Measurements from ENCODE around the gene TEKT4.

The TEKT4 gene

GRCh38 chr2:94869552-94870439 is 1.4 kb upstream of the TEKT4 start:
- H3K9me2 ChIP-seq (replicated peaks; ENCODE audit: control insufficient read depth, low read length) = no peaks in the 10 kb centered on the region
- H3K4me2 ChIP-seq (ENCODE audit: low read length) = no peak overlapping the region
- TF ChIP-seq CTCF (IDR thresholded peaks at IDR 0.05; ENCODE audit: low read depth, low read length, poor library complexity, severe bottlenecking) (no peak), EZH2phosphoT487 (IDR thresholded peaks at IDR 0.05; ENCODE audit: borderline replicate concordance, low read length) (no peak)
- no peak overlapping the region for H3K4me3 ChIP-seq (ENCODE audit: low read length)
- no peaks in the 10 kb centered on the region for H4K20me1 ChIP-seq (ENCODE audit: control insufficient read depth, insufficient read depth, low read depth, low read length)
- H3K27me3 ChIP-seq (ENCODE audit: control insufficient read depth, low read length) = no peaks in the 10 kb centered on the region
- H3K36me3 ChIP-seq (ENCODE audit: control insufficient read depth, low read length) = no peaks in the 10 kb centered on the region
- H3K79me2 ChIP-seq (ENCODE audit: control insufficient read depth, low read length) = no peaks in the 10 kb centered on the region
- H3K9me3 ChIP-seq (ENCODE audit: control insufficient read depth, insufficient read depth, low read length) = no peaks in the 10 kb centered on the region
- H3K27ac ChIP-seq (ENCODE audit: low read depth, low read length) = no peak overlapping the region
- H3K4me1 ChIP-seq (ENCODE audit: control insufficient read depth, low read length) = no peaks in the 10 kb centered on the region
- H3F3A ChIP-seq (ENCODE audit: control insufficient read depth, insufficient read depth) = no peaks in the 10 kb centered on the region

- Histone ChIP-seq H3K27ac (ENCODE audit: low read depth, low read length) (no peak overlapping the region), H3K9me3 (ENCODE audit: control insufficient read depth, insufficient read depth, low read length) (no peaks in the 10 kb centered on the region), H3F3A (ENCODE audit: control insufficient read depth, insufficient read depth) (no peaks in the 10 kb centered on the region), H3K4me3 (ENCODE audit: low read length) (no peak overlapping the region), H3K36me3 (ENCODE audit: control insufficient read depth, low read length) (no peaks in the 10 kb centered on the region), H3K4me1 (ENCODE audit: control insufficient read depth, low read length) (no peaks in the 10 kb centered on the region), H3K27me3 (ENCODE audit: control insufficient read depth, low read length) (no peaks in the 10 kb centered on the region), H4K20me1 (ENCODE audit: control insufficient read depth, insufficient read depth, low read depth, low read length) (no peaks in the 10 kb centered on the region), H3K79me2 (ENCODE audit: control insufficient read depth, low read length) (no peaks in the 10 kb centered on the region), H3K9me2 (replicated peaks; ENCODE audit: control insufficient read depth, low read length) (no peaks in the 10 kb centered on the region), H3K4me2 (ENCODE audit: low read length) (no peak overlapping the region)
- TF ChIP-seq EZH2phosphoT487 (IDR thresholded peaks at IDR 0.05; ENCODE audit: borderline replicate concordance, low read length) (no peak), CTCF (IDR thresholded peaks at IDR 0.05; ENCODE audit: low read depth, low read length, poor library complexity, severe bottlenecking) (peak; percentile 75)
Measured at GRCh38 chr2:94870440-94871225, 597 bp upstream of the TEKT4 start.

GRCh38 chr2:94872088-94872618 is 923 bp downstream of the TEKT4 start:
- no peaks in the 10 kb centered on the region for H3K36me3 ChIP-seq (ENCODE audit: control insufficient read depth, low read length)
- H4K20me1 ChIP-seq (ENCODE audit: control insufficient read depth, insufficient read depth, low read depth, low read length) = no peaks in the 10 kb centered on the region
- H3F3A ChIP-seq (ENCODE audit: control insufficient read depth, insufficient read depth) = no peaks in the 10 kb centered on the region
- H3K9me3 ChIP-seq (ENCODE audit: control insufficient read depth, insufficient read depth, low read length) = no peaks in the 10 kb centered on the region
- H3K4me2 ChIP-seq (ENCODE audit: low read length) = no peak overlapping the region
- no peak overlapping the region for H3K27ac ChIP-seq (ENCODE audit: low read depth, low read length)
- no peaks in the 10 kb centered on the region for H3K4me1 ChIP-seq (ENCODE audit: control insufficient read depth, low read length)
- H3K9me2 ChIP-seq (replicated peaks; ENCODE audit: control insufficient read depth, low read length) = no peaks in the 10 kb centered on the region
- no peaks in the 10 kb centered on the region for H3K27me3 ChIP-seq (ENCODE audit: control insufficient read depth, low read length)
- no peaks in the 10 kb centered on the region for H3K79me2 ChIP-seq (ENCODE audit: control insufficient read depth, low read length)
- no peak overlapping the region for H3K4me3 ChIP-seq (ENCODE audit: low read length)
- no peak for TF ChIP-seq EZH2phosphoT487 (IDR thresholded peaks at IDR 0.05; ENCODE audit: borderline replicate concordance, low read length)
- no peak for TF ChIP-seq CTCF (IDR thresholded peaks at IDR 0.05; ENCODE audit: low read depth, low read length, poor library complexity, severe bottlenecking)
